ENCODE results near the gene PALMD.

- TF ChIP-seq CTCF (IDR thresholded peaks at IDR 0.05; ENCODE audit: low read length) (no peak), EZH2 (optimal IDR thresholded peaks at IDR 0.05; ENCODE audit: low read depth, low read length) (no peak)
Observed at GRCh38 chr1:99601709-99602403, 44.1 kb upstream of the PALMD start.
